ENCODE results near the gene MYH9. TPM values are rescaled to one million over a fixed set of nuclear protein-coding genes. Genes with fewer than 3 reads are reported as not detected.

Gene MYH9
- total and polyA plus RNA-seq, 4 donors = 32.3 to 150 (median 98.7) TPM

- H3K4me3 ChIP-seq (ENCODE audit: low read depth in 1 of 3, low read length in 3 of 3) = no peak overlapping the region
- H3K9me3 ChIP-seq (ENCODE audit: control insufficient read depth in 4 of 4, low read length in 3 of 4) = no peaks in the 10 kb centered on the region
- H3K36me3 ChIP-seq (ENCODE audit: control insufficient read depth in 4 of 4, insufficient read depth in 3 of 4, low read depth in 1 of 4, low read length in 3 of 4) = peaks cover 5 to 28% (median 19%) of the 10 kb centered on the region in 4 donors
- peak; percentile 62 for DNase-seq (ENCODE audit: low spot score)
- H3K9ac ChIP-seq (ENCODE audit: low read depth in 1 of 2, low read length in 2 of 2) = no peak overlapping the region
- TF ChIP-seq CTCF (IDR thresholded peaks at IDR 0.05; ENCODE audit: low read depth, low read length, missing input control) (peak; percentile 25), SP1 (IDR thresholded peaks at IDR 0.05) (peak; percentile 43), FOXA1 (IDR thresholded peaks at IDR 0.05) (no peak), RXRA (IDR thresholded peaks at IDR 0.05) (peak; percentile 81 to 88), YY1 (IDR thresholded peaks at IDR 0.05) (no peak), RAD21 (IDR thresholded peaks at IDR 0.05) (peak; percentile 60 to 69), JUND (IDR thresholded peaks at IDR 0.05) (no peak), HNF4G (IDR thresholded peaks at IDR 0.05) (peak; percentile 54), NR2F2 (IDR thresholded peaks at IDR 0.05) (peak; percentile 92), FOXA2 (IDR thresholded peaks at IDR 0.05) (no peak), ZBTB33 (IDR thresholded peaks at IDR 0.05) (no peak), REST (IDR thresholded peaks at IDR 0.05) (no peak), EGR1 (IDR thresholded peaks at IDR 0.05; ENCODE audit: low read depth in 2 of 2) (no peak), TAF1 (conservative IDR thresholded peaks at IDR 0.05) (no peak), GABPA (IDR thresholded peaks at IDR 0.05 in 1 of 2, conservative IDR thresholded peaks at IDR 0.05 in 1 of 2) (no peak), MAX (IDR thresholded peaks at IDR 0.05) (no peak), HNF4A (conservative IDR thresholded peaks at IDR 0.05) (peak; percentile 74 to 85), ATF3 (IDR thresholded peaks at IDR 0.05) (no peak)
- 29% methylated on average over 9 of the region's 9 CpGs for WGBS
- peak overlapping the region; percentile 26 to 43 for H3K27ac ChIP-seq (ENCODE audit: low read depth in 1 of 2, low read length in 2 of 2)
- peaks cover 11 to 56% (median 38%) of the 10 kb centered on the region in 4 donors for H3K4me1 ChIP-seq (ENCODE audit: control insufficient read depth in 4 of 4, insufficient read depth in 4 of 4, low read length in 3 of 4)
- no peaks in the 10 kb centered on the region for H3K27me3 ChIP-seq (ENCODE audit: control insufficient read depth in 4 of 4, insufficient read depth in 4 of 4, low read length in 3 of 4)
These were observed 47.1 kb downstream of the MYH9 start for GRCh38 chr22:36340621-36341020.
